GM18951 (cell line): ENCODE results near the gene LRRC74A.

Experiments used
- POLR2A ChIP-seq: IDR thresholded peaks from 4 replicates; pipeline ENCODE4 v1.6.1; 2011; ENCODE audit warnings: mild to moderate bottlenecking; ENCODE audit not compliant: insufficient read length, insufficient read depth; ENCODE audit errors: extremely low read depth
- in situ Hi-C: fragments of 300-500 bp; cut with MboI; formaldehyde crosslinking; loops from one replicate; pipeline ENCODE4 v1.12.0; 2022; ENCODE audit warnings: low sequenced_read_pairs, mixed read lengths, inconsistent platforms; ENCODE audit not compliant: unreplicated experiment

The LRRC74A gene

GRCh38 chr14:76826122-76826521 lies at the start of gene LRRC74A:
Gene LRRC74A, plus strand, starts transcription at chr14:76826408. Its CDS starts 290 bp downstream, at chr14:76826698.
- in situ Hi-C loops: no loop called here
- TF ChIP-seq POLR2A: no peak

- in situ Hi-C loops: no loop called here
- no peak for TF ChIP-seq POLR2A
These were observed 49.6 kb upstream of the LRRC74A start for GRCh38 chr14:76776428-76777251.

GRCh38 chr14:76777721-76778120 lies 48.5 kb upstream of the LRRC74A start:
- in situ Hi-C loops: no loop called here

GRCh38 chr14:76778546-76779215 lies 47.5 kb upstream of the LRRC74A start:
- in situ Hi-C loops: no loop called here
- no peak for TF ChIP-seq POLR2A

More at GRCh38 chr14:76777721-76778120, 48.5 kb upstream of the LRRC74A start:
- no peak for TF ChIP-seq POLR2A

- in situ Hi-C loops: no loop called here
- TF ChIP-seq POLR2A: no peak
These were observed 46.8 kb upstream of the LRRC74A start for GRCh38 chr14:76779221-76780057.

- no peak for TF ChIP-seq POLR2A
- in situ Hi-C loops: no loop called here
These were observed 46.2 kb upstream of the LRRC74A start for GRCh38 chr14:76780058-76780345.

- in situ Hi-C loops: no loop called here
- TF ChIP-seq POLR2A: no peak
These were observed 45.8 kb upstream of the LRRC74A start for GRCh38 chr14:76780360-76780759.

GRCh38 chr14:76780875-76781647 lies 45.1 kb upstream of the LRRC74A start:
- in situ Hi-C loops: no loop called here
- TF ChIP-seq POLR2A: no peak

- no peak for TF ChIP-seq POLR2A
These were observed 44.6 kb upstream of the LRRC74A start for GRCh38 chr14:76781648-76782051.

GRCh38 chr14:76782115-76782884 lies 43.9 kb upstream of the LRRC74A start:
- in situ Hi-C loops: no loop called here

More at GRCh38 chr14:76781648-76782051, 44.6 kb upstream of the LRRC74A start:
- in situ Hi-C loops: no loop called here

GRCh38 chr14:76782885-76783566 lies 43.2 kb upstream of the LRRC74A start:
- in situ Hi-C loops: no loop called here
- TF ChIP-seq POLR2A: no peak

More at GRCh38 chr14:76782115-76782884, 43.9 kb upstream of the LRRC74A start:
- TF ChIP-seq POLR2A: no peak
